ENCODE measurements around the gene CAP1. TPM values are rescaled to one million over a fixed set of nuclear protein-coding genes. Genes with fewer than 3 reads are reported as not detected.

CAP1 gene
- total RNA-seq, 3 donors from 2014 or later = 244 to 285 (median 244) TPM

GRCh38 chr1:40023379-40023944, 17.1 kb upstream of the CAP1 start:
- no peaks in the 10 kb centered on the region for H3K4me1 ChIP-seq
- H3K4me3 ChIP-seq = no peak overlapping the region
- H3K36me3 ChIP-seq = no peaks in the 10 kb centered on the region
- H3K9me3 ChIP-seq = peaks cover 0 to 4% of the 10 kb centered on the region in 2 donors
- no peaks in the 10 kb centered on the region for H3K27me3 ChIP-seq
- H3K27ac ChIP-seq = no peak overlapping the region
- TF ChIP-seq, protein P1, sequence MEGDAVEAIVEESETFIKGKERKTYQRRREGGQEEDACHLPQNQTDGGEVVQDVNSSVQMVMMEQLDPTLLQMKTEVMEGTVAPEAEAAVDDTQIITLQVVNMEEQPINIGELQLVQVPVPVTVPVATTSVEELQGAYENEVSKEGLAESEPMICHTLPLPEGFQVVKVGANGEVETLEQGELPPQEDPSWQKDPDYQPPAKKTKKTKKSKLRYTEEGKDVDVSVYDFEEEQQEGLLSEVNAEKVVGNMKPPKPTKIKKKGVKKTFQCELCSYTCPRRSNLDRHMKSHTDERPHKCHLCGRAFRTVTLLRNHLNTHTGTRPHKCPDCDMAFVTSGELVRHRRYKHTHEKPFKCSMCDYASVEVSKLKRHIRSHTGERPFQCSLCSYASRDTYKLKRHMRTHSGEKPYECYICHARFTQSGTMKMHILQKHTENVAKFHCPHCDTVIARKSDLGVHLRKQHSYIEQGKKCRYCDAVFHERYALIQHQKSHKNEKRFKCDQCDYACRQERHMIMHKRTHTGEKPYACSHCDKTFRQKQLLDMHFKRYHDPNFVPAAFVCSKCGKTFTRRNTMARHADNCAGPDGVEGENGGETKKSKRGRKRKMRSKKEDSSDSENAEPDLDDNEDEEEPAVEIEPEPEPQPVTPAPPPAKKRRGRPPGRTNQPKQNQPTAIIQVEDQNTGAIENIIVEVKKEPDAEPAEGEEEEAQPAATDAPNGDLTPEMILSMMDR (IDR thresholded peaks at IDR 0.05) = no peak
- TF ChIP-seq POLR2AphosphoS5 (IDR thresholded peaks at IDR 0.05) = no peak
- TF ChIP-seq POLR2A (IDR thresholded peaks at IDR 0.05) = no peak
- intact Hi-C loops (cut with DNase I; ENCODE audit: low total_unique reads) = no loop called here
- DNase-seq (ENCODE audit: low spot score in 2 of 2) = no peak

GRCh38 chr1:40024671-40025070, 15.9 kb upstream of the CAP1 start:
- no peak for DNase-seq (ENCODE audit: low spot score in 2 of 2)
- no peak for TF ChIP-seq POLR2AphosphoS5 (IDR thresholded peaks at IDR 0.05)
- no peak for TF ChIP-seq POLR2A (IDR thresholded peaks at IDR 0.05)
- TF ChIP-seq, protein P1 (IDR thresholded peaks at IDR 0.05) = no peak
- no peaks in the 10 kb centered on the region for H3K27me3 ChIP-seq
- H3K4me1 ChIP-seq = no peaks in the 10 kb centered on the region
- H3K4me3 ChIP-seq = no peak overlapping the region
- peak overlapping the region in 1 of 2 donors; percentile 49 for H3K27ac ChIP-seq
- H3K36me3 ChIP-seq = no peaks in the 10 kb centered on the region
- intact Hi-C loops (cut with DNase I; ENCODE audit: low total_unique reads) = no loop called here
- H3K9me3 ChIP-seq = peaks cover 0 to 4% of the 10 kb centered on the region in 2 donors

- Histone ChIP-seq H3K27me3 (no peaks in the 10 kb centered on the region), H3K4me3 (no peak overlapping the region), H3K27ac (no peak overlapping the region), H3K9me3 (peaks cover 0 to 4% of the 10 kb centered on the region in 2 donors), H3K36me3 (no peaks in the 10 kb centered on the region), H3K4me1 (peaks cover 0 to 5% of the 10 kb centered on the region in 2 donors)
- DNase-seq (ENCODE audit: low spot score in 2 of 2) = no peak
- no peak for TF ChIP-seq POLR2AphosphoS5 (IDR thresholded peaks at IDR 0.05)
- TF ChIP-seq POLR2A (IDR thresholded peaks at IDR 0.05) = no peak
- TF ChIP-seq, protein P1 (IDR thresholded peaks at IDR 0.05) = no peak
- intact Hi-C loops (cut with DNase I; ENCODE audit: low total_unique reads) = no loop called here
Observed at GRCh38 chr1:40027647-40028046, 12.9 kb upstream of the CAP1 start.

DNA sequence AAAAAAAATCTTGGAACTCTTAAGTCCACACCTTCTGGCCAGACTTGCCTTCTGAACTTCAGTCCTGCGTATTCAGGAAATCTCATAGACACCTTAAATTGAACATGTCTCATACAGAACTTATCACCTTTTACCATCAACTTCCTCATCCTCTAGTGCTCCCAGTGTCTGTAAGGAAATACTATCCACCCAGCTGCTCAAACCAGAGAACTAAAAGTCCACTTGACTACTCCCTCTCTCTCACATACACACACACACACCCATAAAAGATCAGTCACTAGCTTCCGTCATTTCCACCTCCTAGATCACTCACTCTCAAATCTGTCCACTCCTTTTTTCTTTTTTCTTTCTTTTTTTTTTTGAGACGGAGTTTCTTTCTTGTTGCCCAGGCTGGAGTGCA, 10.9 kb upstream of the CAP1 start:
- intact Hi-C loops (cut with DNase I; ENCODE audit: low total_unique reads) = no loop called here
- peaks cover 0 to 5% of the 10 kb centered on the region in 2 donors for H3K4me1 ChIP-seq
- TF ChIP-seq POLR2A (IDR thresholded peaks at IDR 0.05) = no peak
- TF ChIP-seq, protein P1 (IDR thresholded peaks at IDR 0.05) = no peak
- no peak for TF ChIP-seq POLR2AphosphoS5 (IDR thresholded peaks at IDR 0.05)

DNA sequence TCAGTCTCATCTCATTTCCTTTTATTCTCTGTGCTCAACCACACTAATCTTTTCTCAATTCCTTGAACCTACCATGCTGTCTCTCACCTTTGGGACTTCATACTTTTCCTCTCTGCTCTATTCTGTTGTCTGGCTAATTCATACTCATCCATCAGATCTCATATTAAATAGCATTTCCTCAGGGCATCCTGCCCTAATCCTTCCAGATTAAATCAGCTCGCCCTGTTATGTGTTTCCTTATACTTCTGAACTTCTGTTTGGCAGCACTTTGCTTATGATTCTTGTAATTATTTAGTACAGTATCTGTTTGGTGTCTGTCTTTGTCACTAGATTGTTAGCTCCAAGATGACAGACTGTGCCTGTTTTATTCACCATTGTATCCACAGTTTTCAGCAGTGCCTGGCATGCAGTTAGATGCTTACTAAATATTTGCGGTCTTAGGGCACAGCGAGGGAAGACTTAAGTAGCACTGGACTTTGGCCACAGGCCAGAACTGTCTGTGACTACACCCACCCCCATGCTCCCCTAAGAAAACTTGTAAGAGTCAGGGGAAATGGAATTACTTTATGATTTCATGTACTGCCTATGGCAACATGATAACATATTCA, 9.9 kb upstream of the CAP1 start:
- intact Hi-C loops (cut with DNase I; ENCODE audit: low total_unique reads) = no loop called here
- peak in 1 of 2 donors; percentile 36 for DNase-seq (ENCODE audit: low spot score in 2 of 2)
- Histone ChIP-seq H3K4me1 (peaks cover 0 to 5% of the 10 kb centered on the region in 2 donors), H3K27ac (peak overlapping the region; percentile 44 to 46), H3K4me3 (no peak overlapping the region), H3K27me3 (no peaks in the 10 kb centered on the region), H3K36me3 (no peaks in the 10 kb centered on the region), H3K9me3 (no peaks in the 10 kb centered on the region)
- TF ChIP-seq, protein P1 (IDR thresholded peaks at IDR 0.05) = no peak
- TF ChIP-seq POLR2AphosphoS5 (IDR thresholded peaks at IDR 0.05) (no peak), POLR2A (IDR thresholded peaks at IDR 0.05) (no peak)

More for the DNA sequence above, 10.9 kb upstream of the CAP1 start:
- Histone ChIP-seq H3K9me3 (no peaks in the 10 kb centered on the region), H3K4me3 (no peak overlapping the region), H3K27ac (no peak overlapping the region), H3K27me3 (no peaks in the 10 kb centered on the region), H3K36me3 (no peaks in the 10 kb centered on the region)
- DNase-seq (ENCODE audit: low spot score in 2 of 2) = no peak
